Measurements from ENCODE around the gene ABAT.

- TF ChIP-seq FOSL1 (IDR thresholded peaks at IDR 0.05; ENCODE audit: low read depth) = no peak
- no peak for TF ChIP-seq POLR2AphosphoS5 (IDR thresholded peaks at IDR 0.05; ENCODE audit: low read depth, low read length)
- no peak for TF ChIP-seq CTCF (IDR thresholded peaks at IDR 0.05 in 2 of 3, conservative IDR thresholded peaks at IDR 0.05 in 1 of 3; ENCODE audit: borderline replicate concordance in 1 of 3, insufficient read depth in 1 of 3, low read depth in 2 of 3, low read length in 2 of 3)
- TF ChIP-seq CEBPB (IDR thresholded peaks at IDR 0.05; ENCODE audit: low read depth) = no peak
- no peak for TF ChIP-seq TCF7L2 (IDR thresholded peaks at IDR 0.05; ENCODE audit: borderline replicate concordance, extremely low read depth, insufficient read depth, insufficient read length)
- no peak for TF ChIP-seq ZFX (IDR thresholded peaks at IDR 0.05)
- TF ChIP-seq POLR2A (IDR thresholded peaks at IDR 0.05; ENCODE audit: borderline replicate concordance, extremely low read depth, insufficient read depth, insufficient read length) = no peak
- no peak for TF ChIP-seq EZH2 (IDR thresholded peaks at IDR 0.05)
- no peak for TF ChIP-seq ZNF274 (IDR thresholded peaks at IDR 0.05; ENCODE audit: low read depth, low read length)
- no peak for TF ChIP-seq REST (IDR thresholded peaks at IDR 0.05; ENCODE audit: low read depth)
- no peak for TF ChIP-seq EZH2phosphoT487 (IDR thresholded peaks at IDR 0.05; ENCODE audit: borderline replicate concordance)
- TF ChIP-seq YY1 (IDR thresholded peaks at IDR 0.05; ENCODE audit: extremely low read depth, insufficient replicate concordance, low read depth, low read length) = no peak
- TF ChIP-seq RAD21 (IDR thresholded peaks at IDR 0.05; ENCODE audit: low read depth) = no peak
Measured at GRCh38 chr16:8768692-8769091, 94.3 kb downstream of the ABAT start.
